Activated naive CD4-positive, alpha-beta T cell treated with anti-CD3 and anti-CD28 coated beads, Interleukin-2, amount 10 ng/mL, durations not matched to agents 7 days and 5 days (primary cell): ENCODE data around the gene PKDCC.

Experiments
- CTCF ChIA-PET: fragments of 350-600 bp; sonication (Branson Sonifier 250); formaldehyde crosslinking; loops from one replicate; lab custom pipeline; 2021; ENCODE audit warnings: antibody characterized with exemption; lab: Charles Lee
- DNase-seq: peaks from one replicate; pipeline ENCODE4 v3.0.0-alpha.2; 2020
- H3K27ac Mint-ChIP-seq: one replicate; pipeline ENCODE4 v1.8.0; 2021; ENCODE audit warnings: mild to moderate bottlenecking, moderate library complexity, mixed read lengths
- H3K27me3 Mint-ChIP-seq: one replicate; pipeline ENCODE4 v1.8.0; 2021; ENCODE audit warnings: mild to moderate bottlenecking, mixed read lengths
- H3K36me3 Mint-ChIP-seq: one replicate; pipeline ENCODE4 v1.8.0; 2021; ENCODE audit warnings: mixed read lengths
- H3K4me1 Mint-ChIP-seq: one replicate; pipeline ENCODE4 v1.8.0; 2021; ENCODE audit warnings: mixed read lengths
- H3K4me3 Mint-ChIP-seq: one replicate; pipeline ENCODE4 v1.8.0; 2021; ENCODE audit warnings: mild to moderate bottlenecking, moderate library complexity, mixed read lengths
- H3K9me3 Mint-ChIP-seq: one replicate; pipeline ENCODE4 v1.8.0; 2021; ENCODE audit warnings: mixed read lengths

Gene PKDCC

GRCh38 chr2:42102591-42103450 is 55.0 kb downstream of the PKDCC start:
- H3K27me3 Mint-ChIP-seq: no peaks in the 10 kb centered on the region
- no peak overlapping the region for H3K27ac Mint-ChIP-seq
- H3K4me3 Mint-ChIP-seq: peak overlapping the region; percentile 62
- H3K4me1 Mint-ChIP-seq: peaks cover 74% of the 10 kb centered on the region
- H3K9me3 Mint-ChIP-seq: peaks cover 12% of the 10 kb centered on the region
- peak; percentile 69 for DNase-seq
- peaks cover 17% of the 10 kb centered on the region for H3K36me3 Mint-ChIP-seq
- CTCF ChIA-PET: interaction anchor here (0.8 to 1.1 kb wide), 2 partner anchors 30 to 68 kb away, joined by 3 read pairs; no protein-coding TSS in a partner anchor

GRCh38 chr2:42103829-42104228 is 56.0 kb downstream of the PKDCC start:
- Mint-ChIP-seq H3K4me3 (no peak overlapping the region), H3K4me1 (peaks cover 64% of the 10 kb centered on the region), H3K27ac (no peak overlapping the region), H3K27me3 (no peaks in the 10 kb centered on the region), H3K9me3 (peaks cover 12% of the 10 kb centered on the region), H3K36me3 (peaks cover 17% of the 10 kb centered on the region)
- DNase-seq: no peak
- CTCF ChIA-PET: interaction anchor here (0.8 to 1.1 kb wide), 2 partner anchors 29 to 67 kb away, joined by 3 read pairs; no protein-coding TSS in a partner anchor

DNA sequence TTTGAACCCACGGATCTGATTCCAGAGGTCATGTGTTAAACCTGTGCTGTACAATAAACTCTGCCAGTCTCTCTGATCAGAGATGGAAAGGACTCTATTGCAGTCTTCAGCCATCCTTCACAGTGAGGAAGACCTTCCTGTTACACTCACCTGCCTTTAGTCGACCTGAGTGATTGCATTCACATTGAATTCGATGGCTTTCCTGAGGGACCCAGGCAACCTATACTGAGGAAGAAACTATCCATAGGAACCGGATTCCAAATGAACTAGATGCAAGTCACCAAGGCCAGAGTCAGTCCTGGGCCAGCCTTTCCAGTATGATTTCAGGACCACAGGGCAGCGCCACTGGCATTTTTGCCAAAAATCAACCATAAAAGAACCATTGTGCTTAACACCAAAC is 56.8 kb downstream of the PKDCC start:
- CTCF ChIA-PET: interaction anchor here (0.8 to 2.4 kb wide), 7 partner anchors 20 to 101 kb away, joined by 3 to 18 read pairs (median 6); no protein-coding TSS in a partner anchor
- peaks cover 13% of the 10 kb centered on the region for H3K36me3 Mint-ChIP-seq
- no peak overlapping the region for H3K4me3 Mint-ChIP-seq
- no peak overlapping the region for H3K27ac Mint-ChIP-seq
- peaks cover 10% of the 10 kb centered on the region for H3K9me3 Mint-ChIP-seq
- H3K27me3 Mint-ChIP-seq: no peaks in the 10 kb centered on the region
- H3K4me1 Mint-ChIP-seq: peaks cover 56% of the 10 kb centered on the region
- DNase-seq: no peak

- no peak overlapping the region for H3K27ac Mint-ChIP-seq
- DNase-seq: peak; percentile 94
- H3K4me1 Mint-ChIP-seq: peaks cover 47% of the 10 kb centered on the region
- CTCF ChIA-PET: interaction anchor here (0.8 to 2.4 kb wide), 17 partner anchors 9 to 224 kb away, joined by 3 to 18 read pairs (median 6); no protein-coding TSS in a partner anchor
- peaks cover 3% of the 10 kb centered on the region for H3K36me3 Mint-ChIP-seq
- no peaks in the 10 kb centered on the region for H3K27me3 Mint-ChIP-seq
- H3K9me3 Mint-ChIP-seq: peaks cover under 1% of the 10 kb centered on the region
- H3K4me3 Mint-ChIP-seq: no peak overlapping the region
Measured at GRCh38 chr2:42105330-42106256, 57.8 kb downstream of the PKDCC start.

GRCh38 chr2:42106257-42106816 is 58.5 kb downstream of the PKDCC start:
- H3K4me1 Mint-ChIP-seq: peaks cover 42% of the 10 kb centered on the region
- H3K27ac Mint-ChIP-seq: no peak overlapping the region
- CTCF ChIA-PET: interaction anchor here (0.8 to 2.4 kb wide), 12 partner anchors 9 to 99 kb away, joined by 3 to 18 read pairs (median 9); no protein-coding TSS in a partner anchor
- H3K36me3 Mint-ChIP-seq: peaks cover 2% of the 10 kb centered on the region
- no peaks in the 10 kb centered on the region for H3K9me3 Mint-ChIP-seq
- H3K27me3 Mint-ChIP-seq: no peaks in the 10 kb centered on the region
- no peak for DNase-seq
- no peak overlapping the region for H3K4me3 Mint-ChIP-seq

- CTCF ChIA-PET: interaction anchor here (1.2 to 2.4 kb wide), 3 partner anchors 11 to 89 kb away, joined by 3 to 18 read pairs (median 15); no protein-coding TSS in a partner anchor
- DNase-seq: no peak
- no peak overlapping the region for H3K27ac Mint-ChIP-seq
- no peaks in the 10 kb centered on the region for H3K27me3 Mint-ChIP-seq
- peaks cover 4% of the 10 kb centered on the region for H3K36me3 Mint-ChIP-seq
- H3K4me3 Mint-ChIP-seq: no peak overlapping the region
- H3K9me3 Mint-ChIP-seq: no peaks in the 10 kb centered on the region
- H3K4me1 Mint-ChIP-seq: peaks cover 33% of the 10 kb centered on the region
Measured at GRCh38 chr2:42107249-42108042, 59.6 kb downstream of the PKDCC start.
